ENCODE results near the gene CSNK2B. TPM values are rescaled to one million over a fixed set of nuclear protein-coding genes. Genes with fewer than 3 reads are reported as not detected.

CSNK2B gene
- total and polyA plus RNA-seq, 9 of the 15 experiments (the other 6 are each of a cell fraction or from before 2014, with no cell fraction given) = 120 to 1,126 (median 529) TPM

GRCh38 chr6:31689249-31690110, 23.6 kb downstream of the CSNK2B start (continued):
- no peak for TF ChIP-seq ZNF280A (IDR thresholded peaks at IDR 0.05; ENCODE audit: low read depth, partially characterized antibody)
- TF ChIP-seq ZNF134 (CRISPR knock-in tag; conservative IDR thresholded peaks at IDR 0.05) = no peak
- no peak for TF ChIP-seq ZNF184 (CRISPR knock-in tag; IDR thresholded peaks at IDR 0.05)
- TF ChIP-seq U2AF2 (optimal IDR thresholded peaks at IDR 0.05; ENCODE audit: low read depth, low read length) = no peak
- TF ChIP-seq NR0B1 (IDR thresholded peaks at IDR 0.05; ENCODE audit: partially characterized antibody) = no peak
- TF ChIP-seq NFE2 (IDR thresholded peaks at IDR 0.05; ENCODE audit: low read depth) = no peak
- TF ChIP-seq STAT6 (CRISPR knock-in tag; IDR thresholded peaks at IDR 0.05) = peak; percentile 19
- no peak for TF ChIP-seq ELF4 (CRISPR knock-in tag; IDR thresholded peaks at IDR 0.05)
- TF ChIP-seq HDAC1 (IDR thresholded peaks at IDR 0.05) = peak in 1 of 2 experiments; percentile 13; a peak in 1 of 4 replicates
- TF ChIP-seq MCM7 (IDR thresholded peaks at IDR 0.05) = no peak
- no peak for TF ChIP-seq DNMT1 (IDR thresholded peaks at IDR 0.05)
- no peak for TF ChIP-seq SNIP1 (IDR thresholded peaks at IDR 0.05; ENCODE audit: low read depth)
- no peak for TF ChIP-seq BMI1 (IDR thresholded peaks at IDR 0.05; ENCODE audit: low read length)
- TF ChIP-seq PREB (CRISPR knock-in tag; IDR thresholded peaks at IDR 0.05) = no peak
- no peak for TF ChIP-seq SMAD1 (IDR thresholded peaks at IDR 0.05; ENCODE audit: low read depth, low read length, partially characterized antibody)
- TF ChIP-seq CHAMP1 (IDR thresholded peaks at IDR 0.05) = no peak
